Liver (tissue), 9 donors: ENCODE results near the gene GNAT1. TPM values are rescaled to one million over a fixed set of nuclear protein-coding genes. Genes with fewer than 3 reads are reported as not detected.
"Not testable (repeated sequence)": the region's sequence is repeated elsewhere in the genome, so short reads cannot be mapped to it uniquely, and the experiment has no call there.

Source experiments
- DNase-seq: peaks from one replicate; pipeline ENCODE4 v3.0.0-alpha.2; 2017; ENCODE audit warnings: low spot score
- H3K27ac ChIP-seq, 2 donors: one replicate each; pipeline ENCODE4 v1.7.0; 2013; ENCODE audit warnings: inconsistent platforms in 2 of 2, low read length in 2 of 2, control low read depth in 1 of 2, low read depth in 1 of 2, mild to moderate bottlenecking in 1 of 2
- H3K27me3 ChIP-seq, 4 donors: one replicate each; pipeline versions ENCODE4 v1.6.1 to v1.7.0; 2013; ENCODE audit warnings: low read length in 3 of 4, inconsistent platforms in 1 of 4, mild to moderate bottlenecking in 1 of 4, moderate library complexity in 1 of 4; ENCODE audit not compliant: control insufficient read depth in 4 of 4, insufficient read depth in 4 of 4
- H3K36me3 ChIP-seq, 4 donors: one replicate each; pipeline versions ENCODE4 v1.6.1 to v1.7.0; 2013; ENCODE audit warnings: low read length in 3 of 4, mild to moderate bottlenecking in 3 of 4, low read depth in 1 of 4, moderate library complexity in 1 of 4; ENCODE audit not compliant: control insufficient read depth in 4 of 4, insufficient read depth in 3 of 4
- H3K4me1 ChIP-seq, 4 donors: one replicate each; pipeline versions ENCODE4 v1.6.1 to v1.7.0; 2013; ENCODE audit warnings: low read length in 3 of 4, mild to moderate bottlenecking in 3 of 4, moderate library complexity in 1 of 4; ENCODE audit not compliant: control insufficient read depth in 4 of 4, insufficient read depth in 4 of 4
- H3K4me3 ChIP-seq, 3 donors: one replicate each; pipeline versions ENCODE4 v1.6.1 to v1.7.0; 2013; ENCODE audit warnings: low read length in 3 of 3, control low read depth in 1 of 3, low read depth in 1 of 3, mild to moderate bottlenecking in 1 of 3
- H3K9ac ChIP-seq, 2 donors: one replicate each; pipeline ENCODE4 v1.7.0; 2013; ENCODE audit warnings: low read length in 2 of 2, mild to moderate bottlenecking in 2 of 2, moderate library complexity in 2 of 2, control low read depth in 1 of 2, low read depth in 1 of 2
- H3K9me3 ChIP-seq, 4 donors: one replicate each; pipeline versions ENCODE4 v1.6.1 to v1.7.0; 2013; ENCODE audit warnings: low read length in 3 of 4; ENCODE audit not compliant: control insufficient read depth in 4 of 4
- EGR1 ChIP-seq, 2 donors: IDR thresholded peaks; 2 replicates each; pipeline ENCODE4 v1.6.1; 2016 to 2018; ENCODE audit warnings: antibody characterized with exemption in 2 of 2, low read depth in 2 of 2
- FOXA1 ChIP-seq: IDR thresholded peaks from 2 replicates; pipeline ENCODE4 v1.6.1; 2016; ENCODE audit warnings: antibody characterized with exemption
- FOXA2 ChIP-seq: IDR thresholded peaks from 2 replicates; pipeline ENCODE4 v1.6.1; 2016; ENCODE audit warnings: antibody characterized with exemption
- GABPA ChIP-seq, 2 donors: IDR thresholded peaks in 1 of 2; conservative IDR thresholded peaks in 1 of 2; 2 replicates each; pipeline ENCODE4 v1.6.1; 2016; ENCODE audit warnings: antibody characterized with exemption in 2 of 2, mild to moderate bottlenecking in 1 of 2, moderate library complexity in 1 of 2
- HNF4A ChIP-seq, 2 donors: conservative IDR thresholded peaks; 2 replicates each; pipeline ENCODE4 v1.6.1; 2016; ENCODE audit warnings: antibody characterized with exemption in 2 of 2, mild to moderate bottlenecking in 2 of 2
- HNF4G ChIP-seq: IDR thresholded peaks from 2 replicates; pipeline ENCODE4 v1.6.1; 2016; ENCODE audit warnings: antibody characterized with exemption
- JUND ChIP-seq, 2 donors: IDR thresholded peaks; 2 replicates each; pipeline ENCODE4 v1.6.1; 2016; ENCODE audit warnings: antibody characterized with exemption in 2 of 2
- NR2F2 ChIP-seq: IDR thresholded peaks from 2 replicates; pipeline ENCODE4 v1.6.1; 2016; ENCODE audit warnings: antibody characterized with exemption
- RAD21 ChIP-seq, 2 donors: IDR thresholded peaks; 2 replicates each; pipeline ENCODE4 v1.6.1; 2016; ENCODE audit warnings: antibody characterized with exemption in 2 of 2, mild to moderate bottlenecking in 2 of 2
- RXRA ChIP-seq, 2 donors: IDR thresholded peaks; 2 replicates each; pipeline ENCODE4 v1.6.1; 2017 to 2018; ENCODE audit warnings: antibody characterized with exemption in 2 of 2, mild to moderate bottlenecking in 1 of 2
- SP1 ChIP-seq: IDR thresholded peaks from 2 replicates; pipeline ENCODE4 v1.6.1; 2018; ENCODE audit warnings: antibody characterized with exemption, mild to moderate bottlenecking
- TAF1 ChIP-seq: conservative IDR thresholded peaks from 2 replicates; pipeline ENCODE4 v1.6.1; 2016; ENCODE audit warnings: antibody characterized with exemption, mild to moderate bottlenecking
- YY1 ChIP-seq: IDR thresholded peaks from 2 replicates; pipeline ENCODE4 v1.6.1; 2016; ENCODE audit warnings: antibody characterized with exemption, mild to moderate bottlenecking
- WGBS: extraction: QIAGEN DNeasy Blood & Tissue Kit; methylation state at CpG from one replicate; pipeline ENCODE4 v1.1.7; 2013; 5-methylcytosine and 5-hydroxymethylcytosine counted together
- polyA plus RNA-seq, 2 donors: library from polyadenylated mRNA; stranded (reverse) in 1 of 2; unstranded in 1 of 2; fragments of 200-250 nt in 1 of 2; fragments of >200 nt in 1 of 2; fragmentation: Nextera tagmentation in 1 of 2; extraction: Ambion mirVana in 1 of 2; gene quantifications; one replicate each; pipeline versions ENCODE4 v1.2.1 to v1.2.3, GENCODE V29; 2013 to 2015
- total RNA-seq, 2 donors: library from RNA; depleted of rRNA; stranded (reverse); fragments of >200 nt; gene quantifications; one replicate each; pipeline ENCODE4 v1.2.3, GENCODE V29; 2014
- TF ChIP-seq, protein P1 (sequence below): IDR thresholded peaks from 2 replicates; pipeline ENCODE4 v1.6.1; 2016; ENCODE audit warnings: antibody characterized with exemption
- TF ChIP-seq, protein P2 (sequence below): IDR thresholded peaks from 2 replicates; pipeline ENCODE4 v1.6.1; 2016; ENCODE audit warnings: antibody characterized with exemption, mild to moderate bottlenecking
- TF ChIP-seq, protein P3 (sequence below): IDR thresholded peaks from 2 replicates; pipeline ENCODE4 v1.6.1; 2016; ENCODE audit warnings: antibody characterized with exemption
- TF ChIP-seq, protein P4 (sequence below): fragments of 150-350 bp; IDR thresholded peaks from 2 replicates; pipeline ENCODE4 v1.5.1; 2017; ENCODE audit warnings: improper control_type of control experiment, low read depth, low read length; ENCODE audit not compliant: missing input control
- TF ChIP-seq, protein P5 (sequence below): IDR thresholded peaks from 2 replicates; pipeline ENCODE4 v1.6.1; 2016; ENCODE audit warnings: antibody characterized with exemption
- donor health status: healthy.
- donor health status: healthy.
- donor health status: healthy.
- donor health status: healthy.
- donor health status: healthy.

The GNAT1 gene
- total and polyA plus RNA-seq, 4 donors, result 0.08 TPM; not detected in 3

GRCh38 chr3:50243543-50243895, 52.1 kb downstream of the GNAT1 start (continued):
- TF ChIP-seq, protein P1, sequence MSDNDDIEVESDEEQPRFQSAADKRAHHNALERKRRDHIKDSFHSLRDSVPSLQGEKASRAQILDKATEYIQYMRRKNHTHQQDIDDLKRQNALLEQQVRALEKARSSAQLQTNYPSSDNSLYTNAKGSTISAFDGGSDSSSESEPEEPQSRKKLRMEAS, result no peak

DNA sequence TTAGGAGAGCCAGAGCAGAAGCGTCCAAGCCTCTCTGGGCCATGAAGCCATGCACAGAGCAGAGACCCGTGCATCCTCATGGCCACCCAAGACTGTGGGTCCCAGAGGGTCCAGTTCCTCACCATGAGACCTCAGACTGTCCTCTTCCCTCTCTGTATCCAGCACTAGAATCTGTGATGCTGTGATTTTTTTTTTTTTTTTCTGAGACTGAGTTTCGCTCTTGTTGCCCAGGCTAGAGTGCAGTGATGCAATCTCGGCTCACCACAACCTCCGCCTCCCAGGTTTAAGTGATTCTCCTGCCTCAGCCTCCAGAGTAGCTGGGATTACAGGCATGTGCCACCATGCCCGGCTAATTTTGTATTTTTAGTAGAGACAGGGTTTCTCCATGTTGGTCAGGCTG, 53.4 kb downstream of the GNAT1 start:
- WGBS, result 88% methylated on average over 6 of the region's 6 CpGs
- not testable (repeated sequence) for H3K36me3 ChIP-seq, H3K4me3 ChIP-seq

DNA sequence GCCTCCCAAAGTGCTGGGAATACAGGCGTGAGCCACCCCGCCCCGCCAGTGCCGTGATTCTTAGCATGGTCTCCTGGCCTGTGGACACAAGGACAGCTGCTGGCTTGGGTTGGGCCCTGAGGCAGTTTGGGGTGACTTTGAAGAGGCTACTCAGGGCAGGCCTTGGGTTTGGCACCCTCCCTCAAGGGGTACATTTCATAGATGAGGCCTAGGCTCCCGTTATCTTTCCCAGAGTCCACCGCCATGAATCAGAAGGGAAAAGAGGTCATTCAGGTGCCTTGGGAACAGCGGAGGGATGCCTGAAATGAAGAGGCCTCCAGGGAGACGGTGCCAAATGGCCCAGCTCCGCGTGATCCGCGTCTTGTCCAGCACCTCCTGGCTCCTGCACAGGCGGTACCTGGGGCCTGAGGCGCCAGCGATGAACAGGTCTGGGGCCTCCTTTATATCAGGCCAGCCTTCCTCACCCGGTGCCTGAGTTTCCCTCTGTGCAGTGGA, 53.9 kb downstream of the GNAT1 start:
- DNase-seq, result no peak
- Histone ChIP-seq H3K4me3 (no peak overlapping the region), H3K9ac (peak overlapping the region in 1 of 2 donors; percentile 20), H3K4me1 (peaks cover 11 to 88% (median 71%) of the 10 kb centered on the region in 4 donors), H3K36me3 (no peaks in the 10 kb centered on the region), H3K9me3 (no peaks in the 10 kb centered on the region), H3K27ac (peak overlapping the region; percentile 72 to 77), H3K27me3 (no peaks in the 10 kb centered on the region)
- WGBS, result 69% methylated on average over 16 of the region's 16 CpGs
- TF ChIP-seq NR2F2 (no peak), HNF4G (no peak), EGR1 (IDR thresholded peaks at IDR 0.05; ENCODE audit: low read depth in 2 of 2) (no peak), TAF1 (no peak), JUND (IDR thresholded peaks at IDR 0.05) (no peak), SP1 (no peak), FOXA2 (no peak), RAD21 (IDR thresholded peaks at IDR 0.05) (no peak), GABPA (IDR thresholded peaks at IDR 0.05 in 1 of 2, conservative IDR thresholded peaks at IDR 0.05 in 1 of 2) (no peak), RXRA (IDR thresholded peaks at IDR 0.05) (no peak), FOXA1 (no peak), YY1 (no peak), HNF4A (conservative IDR thresholded peaks at IDR 0.05) (no peak)
- TF ChIP-seq, protein P2, sequence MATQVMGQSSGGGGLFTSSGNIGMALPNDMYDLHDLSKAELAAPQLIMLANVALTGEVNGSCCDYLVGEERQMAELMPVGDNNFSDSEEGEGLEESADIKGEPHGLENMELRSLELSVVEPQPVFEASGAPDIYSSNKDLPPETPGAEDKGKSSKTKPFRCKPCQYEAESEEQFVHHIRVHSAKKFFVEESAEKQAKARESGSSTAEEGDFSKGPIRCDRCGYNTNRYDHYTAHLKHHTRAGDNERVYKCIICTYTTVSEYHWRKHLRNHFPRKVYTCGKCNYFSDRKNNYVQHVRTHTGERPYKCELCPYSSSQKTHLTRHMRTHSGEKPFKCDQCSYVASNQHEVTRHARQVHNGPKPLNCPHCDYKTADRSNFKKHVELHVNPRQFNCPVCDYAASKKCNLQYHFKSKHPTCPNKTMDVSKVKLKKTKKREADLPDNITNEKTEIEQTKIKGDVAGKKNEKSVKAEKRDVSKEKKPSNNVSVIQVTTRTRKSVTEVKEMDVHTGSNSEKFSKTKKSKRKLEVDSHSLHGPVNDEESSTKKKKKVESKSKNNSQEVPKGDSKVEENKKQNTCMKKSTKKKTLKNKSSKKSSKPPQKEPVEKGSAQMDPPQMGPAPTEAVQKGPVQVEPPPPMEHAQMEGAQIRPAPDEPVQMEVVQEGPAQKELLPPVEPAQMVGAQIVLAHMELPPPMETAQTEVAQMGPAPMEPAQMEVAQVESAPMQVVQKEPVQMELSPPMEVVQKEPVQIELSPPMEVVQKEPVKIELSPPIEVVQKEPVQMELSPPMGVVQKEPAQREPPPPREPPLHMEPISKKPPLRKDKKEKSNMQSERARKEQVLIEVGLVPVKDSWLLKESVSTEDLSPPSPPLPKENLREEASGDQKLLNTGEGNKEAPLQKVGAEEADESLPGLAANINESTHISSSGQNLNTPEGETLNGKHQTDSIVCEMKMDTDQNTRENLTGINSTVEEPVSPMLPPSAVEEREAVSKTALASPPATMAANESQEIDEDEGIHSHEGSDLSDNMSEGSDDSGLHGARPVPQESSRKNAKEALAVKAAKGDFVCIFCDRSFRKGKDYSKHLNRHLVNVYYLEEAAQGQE, result no peak
- TF ChIP-seq, protein P3, sequence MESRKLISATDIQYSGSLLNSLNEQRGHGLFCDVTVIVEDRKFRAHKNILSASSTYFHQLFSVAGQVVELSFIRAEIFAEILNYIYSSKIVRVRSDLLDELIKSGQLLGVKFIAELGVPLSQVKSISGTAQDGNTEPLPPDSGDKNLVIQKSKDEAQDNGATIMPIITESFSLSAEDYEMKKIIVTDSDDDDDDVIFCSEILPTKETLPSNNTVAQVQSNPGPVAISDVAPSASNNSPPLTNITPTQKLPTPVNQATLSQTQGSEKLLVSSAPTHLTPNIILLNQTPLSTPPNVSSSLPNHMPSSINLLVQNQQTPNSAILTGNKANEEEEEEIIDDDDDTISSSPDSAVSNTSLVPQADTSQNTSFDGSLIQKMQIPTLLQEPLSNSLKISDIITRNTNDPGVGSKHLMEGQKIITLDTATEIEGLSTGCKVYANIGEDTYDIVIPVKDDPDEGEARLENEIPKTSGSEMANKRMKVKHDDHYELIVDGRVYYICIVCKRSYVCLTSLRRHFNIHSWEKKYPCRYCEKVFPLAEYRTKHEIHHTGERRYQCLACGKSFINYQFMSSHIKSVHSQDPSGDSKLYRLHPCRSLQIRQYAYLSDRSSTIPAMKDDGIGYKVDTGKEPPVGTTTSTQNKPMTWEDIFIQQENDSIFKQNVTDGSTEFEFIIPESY, result no peak
- TF ChIP-seq, protein P4, sequence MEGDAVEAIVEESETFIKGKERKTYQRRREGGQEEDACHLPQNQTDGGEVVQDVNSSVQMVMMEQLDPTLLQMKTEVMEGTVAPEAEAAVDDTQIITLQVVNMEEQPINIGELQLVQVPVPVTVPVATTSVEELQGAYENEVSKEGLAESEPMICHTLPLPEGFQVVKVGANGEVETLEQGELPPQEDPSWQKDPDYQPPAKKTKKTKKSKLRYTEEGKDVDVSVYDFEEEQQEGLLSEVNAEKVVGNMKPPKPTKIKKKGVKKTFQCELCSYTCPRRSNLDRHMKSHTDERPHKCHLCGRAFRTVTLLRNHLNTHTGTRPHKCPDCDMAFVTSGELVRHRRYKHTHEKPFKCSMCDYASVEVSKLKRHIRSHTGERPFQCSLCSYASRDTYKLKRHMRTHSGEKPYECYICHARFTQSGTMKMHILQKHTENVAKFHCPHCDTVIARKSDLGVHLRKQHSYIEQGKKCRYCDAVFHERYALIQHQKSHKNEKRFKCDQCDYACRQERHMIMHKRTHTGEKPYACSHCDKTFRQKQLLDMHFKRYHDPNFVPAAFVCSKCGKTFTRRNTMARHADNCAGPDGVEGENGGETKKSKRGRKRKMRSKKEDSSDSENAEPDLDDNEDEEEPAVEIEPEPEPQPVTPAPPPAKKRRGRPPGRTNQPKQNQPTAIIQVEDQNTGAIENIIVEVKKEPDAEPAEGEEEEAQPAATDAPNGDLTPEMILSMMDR, result no peak
- TF ChIP-seq, protein P5, sequence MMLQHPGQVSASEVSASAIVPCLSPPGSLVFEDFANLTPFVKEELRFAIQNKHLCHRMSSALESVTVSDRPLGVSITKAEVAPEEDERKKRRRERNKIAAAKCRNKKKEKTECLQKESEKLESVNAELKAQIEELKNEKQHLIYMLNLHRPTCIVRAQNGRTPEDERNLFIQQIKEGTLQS, result no peak
- TF ChIP-seq, protein P1, result no peak

More for the DNA sequence above, 53.4 kb downstream of the GNAT1 start:
- not testable (repeated sequence) for H3K27me3 ChIP-seq, H3K9ac ChIP-seq, H3K9me3 ChIP-seq, DNase-seq
- Histone ChIP-seq H3K27ac (peak overlapping the region; percentile 14 to 77), H3K4me1 (peaks cover 11 to 90% (median 69%) of the 10 kb centered on the region in 4 donors)
